HG03108 (cell line): ENCODE results near the gene FLNA.
A peak's percentile ranks its signal among the peaks of the same experiment; 100 is the strongest.
"Not testable (repeated sequence)": the region's sequence is repeated elsewhere in the genome, so short reads cannot be mapped to it uniquely, and the experiment has no call there.

Experiments
- ATAC-seq: cut with Tn5 transposase; IDR thresholded peaks from one replicate; pipeline ENCODE4 v1.9.1; 2021; ENCODE audit warnings: moderate library complexity; ENCODE audit not compliant: unreplicated experiment

FLNA gene

GRCh38 chrX:154343620-154344019 lies 30.8 kb downstream of the FLNA start:
- ATAC-seq: peak; percentile 25

DNA sequence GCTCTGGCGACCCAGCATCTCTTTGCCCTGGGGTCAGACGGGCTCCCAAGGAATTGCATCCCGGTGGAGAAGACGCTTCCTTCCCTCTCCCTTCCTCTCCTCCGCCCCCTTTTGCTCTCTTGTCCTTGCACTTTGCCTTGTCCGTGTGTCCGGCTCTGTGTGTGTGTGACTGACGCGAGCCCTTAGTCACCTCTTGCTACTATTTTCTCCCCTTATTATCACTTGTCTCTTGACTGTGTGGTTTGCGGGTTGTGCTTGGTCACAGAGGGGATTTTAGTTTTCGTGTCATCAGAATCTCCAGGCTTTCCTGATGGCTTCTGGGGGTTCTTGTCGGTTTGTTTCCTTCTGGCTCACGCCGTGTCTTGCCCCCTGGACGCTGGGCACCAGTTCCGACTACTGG lies 31.4 kb downstream of the FLNA start:
- ATAC-seq: not testable (repeated sequence)

DNA sequence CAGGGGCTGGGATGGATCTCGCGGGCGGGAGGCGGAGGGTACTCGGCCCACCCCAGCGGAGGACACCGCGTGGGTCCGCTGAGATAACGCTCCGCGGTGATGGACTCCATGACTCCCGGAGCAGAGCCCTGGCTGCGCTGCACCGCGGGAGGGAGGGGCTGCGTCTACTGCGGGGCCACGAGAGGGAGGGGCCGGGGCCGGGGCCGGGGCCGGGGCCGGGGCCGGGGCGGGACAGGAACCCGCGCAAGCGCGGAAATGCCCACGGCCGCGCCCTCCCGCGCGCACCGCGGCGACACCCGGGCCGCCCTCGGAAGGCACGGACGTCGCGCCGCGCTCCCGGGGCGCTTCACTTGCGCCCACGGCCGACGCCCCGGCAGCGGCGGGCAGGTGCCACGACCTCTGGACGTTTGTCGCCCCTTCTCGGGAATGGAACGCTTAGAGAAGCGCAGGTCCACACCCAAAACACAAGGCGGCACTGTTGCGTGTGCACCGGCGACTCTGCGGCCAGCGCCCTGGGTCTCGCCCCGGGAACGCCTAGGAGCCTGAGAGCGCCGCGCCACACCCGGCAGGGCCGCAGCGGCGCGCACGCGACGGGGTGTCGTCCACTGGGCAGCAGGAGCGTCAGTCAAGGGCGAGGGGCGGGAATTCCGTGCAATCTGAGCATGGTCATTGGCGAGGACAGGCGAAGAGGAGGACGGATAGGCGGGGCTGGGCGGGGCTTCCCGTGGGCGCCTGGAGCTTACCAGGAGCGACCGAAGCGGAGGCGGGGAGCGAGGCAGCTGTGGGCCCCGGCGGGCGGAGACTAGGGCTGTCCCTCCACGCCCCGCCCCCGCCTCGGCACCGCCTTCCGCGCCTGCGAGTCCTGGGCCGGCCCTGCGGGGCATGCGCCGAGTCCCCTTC lies 32.8 kb downstream of the FLNA start:
- ATAC-seq: peak; percentile 66

DNA sequence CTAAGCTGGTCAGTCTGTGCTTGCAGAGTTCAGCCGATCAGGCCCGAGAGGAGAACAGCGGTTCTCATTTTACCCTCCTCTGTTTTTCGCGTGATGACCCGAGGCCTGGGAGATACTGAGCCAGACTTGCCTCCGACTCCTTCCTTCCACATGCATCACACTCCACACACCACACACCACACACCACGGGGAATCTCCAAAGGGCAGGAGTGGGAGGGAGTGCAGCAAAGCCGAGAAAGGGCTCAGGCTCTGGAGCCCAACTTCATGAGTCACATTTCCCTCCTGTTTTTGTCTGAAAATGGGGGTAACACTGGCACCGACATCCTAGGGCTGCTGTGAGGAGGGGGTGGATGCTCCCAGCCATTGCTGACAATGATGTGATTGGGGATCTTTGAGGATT lies 39.9 kb downstream of the FLNA start:
- no peak for ATAC-seq

- peak; percentile 86 for ATAC-seq
These were observed 40.6 kb downstream of the FLNA start for GRCh38 chrX:154333837-154334271.

DNA sequence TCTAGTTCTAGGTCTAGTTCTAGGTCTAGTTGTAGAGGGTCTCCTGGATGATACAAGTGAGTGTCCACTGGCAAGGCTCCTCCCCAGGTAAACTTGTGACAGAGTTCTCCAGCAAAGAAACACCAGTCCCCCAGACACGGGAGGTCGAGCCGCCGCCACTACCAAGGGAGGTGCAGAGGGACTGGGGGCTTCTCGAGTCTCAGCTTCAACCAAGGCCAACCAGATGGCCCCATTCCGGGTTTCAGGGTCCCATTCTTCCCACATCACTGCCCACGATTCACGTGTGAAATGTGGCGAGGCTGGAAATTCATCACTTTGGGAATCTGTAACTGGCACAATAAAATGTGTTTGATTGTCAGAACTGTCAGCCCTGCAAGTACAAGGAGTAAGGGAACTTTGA lies 41.3 kb downstream of the FLNA start:
- no peak for ATAC-seq

DNA sequence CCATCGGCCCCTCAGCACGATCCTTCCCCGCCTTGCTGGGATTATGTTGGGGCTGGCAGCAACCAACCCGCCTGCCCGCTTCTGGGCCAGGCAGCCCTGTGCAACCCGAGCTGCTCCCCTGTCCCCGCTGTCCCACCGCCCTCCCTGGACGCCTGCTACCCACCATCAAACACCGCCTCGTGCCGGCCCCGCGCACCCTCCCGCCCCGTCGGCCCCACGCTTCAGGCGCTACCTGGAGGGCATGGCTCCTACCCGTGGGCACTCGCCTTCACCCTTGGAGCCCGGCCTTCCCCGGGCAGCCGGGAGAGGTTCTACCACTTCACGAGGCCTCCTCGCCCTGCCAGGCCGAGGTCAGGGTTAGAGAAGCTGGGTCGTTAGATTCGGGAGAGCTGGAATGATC lies 41.9 kb downstream of the FLNA start:
- no peak for ATAC-seq

DNA sequence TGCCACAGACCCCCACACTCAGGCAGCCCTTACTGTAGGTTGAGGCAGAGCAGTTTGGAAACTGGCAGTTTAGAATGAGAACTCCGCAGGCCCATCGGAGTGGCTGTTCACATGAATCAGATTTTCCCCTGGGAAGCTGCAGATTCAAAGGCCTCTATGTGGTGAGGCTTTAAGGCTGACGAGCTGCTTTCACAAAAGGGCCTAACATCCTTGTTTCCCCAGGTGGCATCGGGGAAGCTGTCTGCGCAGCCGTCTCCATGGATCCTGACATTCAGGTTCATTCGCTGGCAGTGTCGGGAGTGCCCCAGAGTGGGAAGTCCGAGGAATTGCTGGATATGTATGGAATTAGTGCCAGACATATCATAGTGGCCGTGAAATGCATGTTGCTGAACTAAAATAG lies 45.1 kb downstream of the FLNA start:
- ATAC-seq: no peak

DNA sequence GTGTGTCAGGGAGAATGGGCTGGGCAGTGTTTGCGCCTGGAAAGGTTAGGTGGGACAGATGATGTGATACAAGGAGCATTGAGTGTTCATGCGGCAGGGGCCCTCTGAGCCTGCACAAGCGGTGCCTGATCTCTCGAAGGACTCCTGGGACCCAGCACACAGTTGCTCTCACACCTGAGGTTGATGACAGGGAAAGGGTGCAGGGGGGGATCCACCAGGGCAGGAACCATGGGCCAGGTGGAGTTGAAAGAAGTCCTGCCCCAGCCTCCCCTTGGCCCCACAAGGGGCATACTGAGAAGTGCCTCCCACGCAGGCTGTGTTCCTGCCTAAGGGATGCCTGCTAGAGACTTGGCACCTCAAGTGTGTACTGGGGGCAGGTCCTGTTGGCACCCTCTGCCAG lies 45.8 kb downstream of the FLNA start:
- no peak for ATAC-seq

DNA sequence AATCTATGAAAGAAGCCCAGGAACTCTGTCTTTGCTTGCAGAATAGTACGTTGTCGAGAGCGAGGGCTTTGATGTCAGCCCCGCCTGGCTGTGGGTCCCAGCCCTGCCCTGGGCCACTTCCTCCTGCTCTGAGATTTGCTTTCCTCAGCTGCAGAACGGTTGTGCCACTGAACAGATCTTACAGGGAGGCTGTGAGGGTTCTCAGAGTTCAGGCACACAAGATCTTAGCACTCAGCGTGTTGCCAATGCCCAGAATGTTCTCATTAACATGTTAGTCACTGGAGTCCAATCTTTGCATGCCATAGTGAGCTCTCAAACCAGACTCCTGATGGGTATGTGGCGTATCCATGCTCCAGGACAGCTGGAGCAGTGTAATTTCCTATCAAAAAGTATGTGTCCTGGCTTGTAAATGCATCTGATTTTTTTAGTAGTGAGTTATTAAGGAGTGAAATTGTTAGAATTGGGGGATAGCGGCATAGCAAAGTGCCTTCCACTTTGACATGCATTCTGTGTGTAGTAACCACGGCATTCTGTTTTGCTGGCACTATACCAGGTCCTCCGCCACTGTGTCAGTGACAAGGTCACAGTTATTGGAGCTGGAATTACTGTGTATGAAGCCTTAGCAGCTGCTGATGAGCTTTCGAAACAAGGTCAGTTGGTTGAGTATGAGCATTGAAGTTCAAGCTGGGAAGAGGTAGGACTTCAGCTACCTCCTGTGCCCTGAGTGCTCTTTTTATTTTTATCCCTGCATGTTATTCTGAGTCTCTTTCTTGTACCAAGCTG lies 47.2 kb downstream of the FLNA start:
- ATAC-seq: no peak

DNA sequence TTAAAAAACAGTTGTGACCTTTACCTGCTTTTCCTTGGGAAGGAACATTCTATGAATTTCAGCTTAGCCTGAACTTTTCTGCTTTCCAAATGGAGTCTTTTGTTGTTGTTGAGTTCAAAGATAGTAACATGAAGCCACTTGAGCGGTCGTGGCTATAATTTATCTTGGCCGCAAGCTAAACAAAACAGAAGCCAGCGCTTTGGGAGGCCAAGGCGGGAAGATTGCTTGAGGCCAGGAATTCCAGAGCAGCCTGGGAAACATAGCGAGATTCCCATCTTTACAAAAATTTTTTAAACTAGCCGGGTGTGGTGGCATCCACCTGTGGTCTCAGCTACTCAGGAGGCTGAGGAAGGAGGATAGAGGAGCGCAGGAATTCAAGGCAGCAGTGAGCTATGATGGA lies 48.9 kb downstream of the FLNA start:
- ATAC-seq: no peak

GRCh38 chrX:154323537-154323936 lies 50.9 kb downstream of the FLNA start:
- no peak for ATAC-seq

- ATAC-seq: no peak
These were observed 51.5 kb downstream of the FLNA start for GRCh38 chrX:154322890-154323289.

- ATAC-seq: no peak
These were observed 52.8 kb downstream of the FLNA start for GRCh38 chrX:154321594-154321993.

DNA sequence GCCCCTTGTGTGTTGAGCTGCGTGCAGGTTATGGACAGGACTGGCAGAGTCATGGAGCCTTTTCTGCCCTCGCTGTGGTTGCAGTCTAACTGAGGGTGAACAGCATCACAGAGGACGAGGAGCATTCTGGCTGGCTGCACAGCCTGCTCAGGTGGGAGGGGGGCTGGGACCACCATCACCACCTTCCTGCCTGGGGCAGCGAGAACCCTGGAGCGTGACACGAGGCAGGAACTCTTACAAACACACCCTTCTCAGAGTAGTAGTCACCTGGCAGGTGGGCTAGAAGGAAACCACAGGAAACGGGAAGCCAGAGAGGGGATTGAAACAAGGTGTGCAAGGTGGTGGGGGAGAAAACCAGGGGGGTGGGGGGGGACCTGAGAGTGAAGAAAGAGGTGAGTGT lies 53.3 kb downstream of the FLNA start:
- ATAC-seq: no peak

GRCh38 chrX:154320406-154320805 lies 54.0 kb downstream of the FLNA start:
- no peak for ATAC-seq

DNA sequence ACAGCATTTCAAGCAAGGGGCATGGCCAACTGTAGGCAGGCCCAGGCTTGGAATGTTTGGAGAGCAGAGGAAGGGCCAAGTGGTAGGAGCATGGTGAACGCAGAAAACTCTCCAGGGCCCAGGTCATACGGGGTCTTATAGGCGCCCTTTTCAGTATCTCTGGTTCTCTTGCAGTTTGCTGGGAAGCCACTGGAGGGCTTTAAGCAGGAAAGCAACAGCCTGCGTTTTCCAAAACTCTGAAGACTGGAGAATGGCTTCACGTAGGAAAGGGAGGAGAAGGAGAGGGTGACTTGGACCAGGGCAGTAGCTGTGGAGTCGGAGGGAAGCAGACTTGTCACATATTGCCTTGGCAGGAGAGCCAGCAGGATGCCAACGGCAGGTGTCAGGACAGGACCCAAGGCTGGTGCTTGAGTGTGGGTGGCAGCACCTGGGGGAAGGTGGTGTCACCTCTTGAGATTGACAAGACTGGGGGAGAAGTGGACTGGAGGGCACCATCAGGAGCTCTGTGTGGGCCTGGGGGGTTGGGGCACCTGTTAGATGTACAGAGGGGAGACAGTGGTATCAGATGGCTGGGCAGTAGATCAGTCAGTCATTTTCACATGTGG lies 56.9 kb downstream of the FLNA start:
- no peak for ATAC-seq

GRCh38 chrX:154315416-154315815 lies 59.0 kb downstream of the FLNA start:
- ATAC-seq: no peak

DNA sequence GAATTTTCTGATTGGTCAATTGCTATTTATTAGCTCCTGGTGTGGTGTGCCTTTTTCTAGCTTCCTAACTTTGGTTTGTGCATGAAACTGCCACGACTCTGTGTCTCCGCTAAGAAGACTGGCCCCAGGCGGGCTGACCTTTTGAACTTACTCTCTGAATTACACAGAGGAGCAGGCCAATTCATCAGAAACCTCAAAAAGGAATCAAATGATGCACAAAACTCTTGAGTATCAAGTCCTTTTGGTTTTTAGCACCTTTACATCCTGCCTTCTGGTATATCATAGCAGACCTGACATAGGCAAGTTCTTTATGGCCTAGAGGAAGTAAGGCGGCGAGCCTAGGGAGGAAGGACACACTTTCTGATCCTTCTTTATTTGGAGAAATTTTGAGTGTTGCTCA lies 61.3 kb downstream of the FLNA start:
- peak; percentile 48 for ATAC-seq

- no peak for ATAC-seq
These were observed 62.3 kb downstream of the FLNA start for GRCh38 chrX:154312116-154312515.

DNA sequence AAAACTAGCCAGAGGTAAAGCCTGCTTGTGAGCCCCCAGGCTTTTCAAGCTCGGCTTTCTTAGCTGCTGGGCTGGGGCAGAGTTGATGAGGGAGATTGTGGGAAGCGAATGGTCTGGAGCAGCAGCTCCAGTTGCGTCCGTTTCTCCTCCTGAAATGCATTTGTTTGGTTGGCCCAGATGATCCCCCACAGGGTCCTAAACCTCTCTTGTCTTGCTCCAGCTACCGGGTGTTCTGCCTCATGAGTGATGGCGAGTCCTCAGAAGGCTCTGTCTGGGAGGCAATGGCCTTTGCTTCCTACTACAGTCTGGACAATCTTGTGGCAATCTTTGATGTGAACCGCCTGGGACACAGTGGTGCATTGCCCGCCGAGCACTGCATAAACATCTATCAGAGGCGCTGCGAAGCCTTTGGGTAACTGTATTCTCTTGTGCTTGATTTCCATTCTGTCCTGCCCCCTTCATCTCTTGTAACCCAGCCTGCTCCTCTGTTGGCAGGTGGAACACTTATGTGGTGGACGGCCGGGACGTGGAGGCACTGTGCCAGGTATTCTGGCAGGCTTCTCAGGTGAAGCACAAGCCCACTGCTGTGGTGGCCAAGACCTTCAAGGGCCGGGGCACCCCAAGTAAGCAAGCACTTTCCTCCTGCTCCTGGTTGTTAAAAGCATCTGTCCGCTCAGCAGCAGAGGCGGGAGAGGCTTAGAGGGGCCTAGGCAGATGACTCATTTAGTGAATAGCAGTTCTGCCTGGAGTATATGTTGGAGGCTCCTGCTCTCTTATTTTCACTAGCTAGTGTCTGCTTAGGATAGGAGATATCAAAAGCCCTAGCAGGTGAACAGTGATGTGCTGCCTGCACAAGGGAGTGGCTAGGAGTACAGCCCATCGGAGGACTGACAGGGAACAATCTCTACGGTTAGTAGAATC lies 63.6 kb downstream of the FLNA start:
- ATAC-seq: no peak
